Right cardiac atrium (tissue), 5 donors: ENCODE data around the gene ARSG. TPM values are rescaled to one million over a fixed set of nuclear protein-coding genes. Genes with fewer than 3 reads are reported as not detected.
"Not testable (repeated sequence)": the region's sequence is repeated elsewhere in the genome, so short reads cannot be mapped to it uniquely, and the experiment has no call there.

ENCODE experiments used
- ATAC-seq, 2 donors: fragments of 200-7000 bp; cut with Tn5 transposase; one replicate each; pipeline versions ENCODE4 v1.8.0 to v1.9.1; 2020; ENCODE audit warnings: moderate library complexity in 2 of 2, mild to moderate bottlenecking in 1 of 2
- DNase-seq, 3 donors: peaks; one replicate each; pipeline ENCODE4 v3.0.0-alpha.2; 2020
- H3K27ac ChIP-seq: one replicate; pipeline ENCODE4 v1.5.1; 2013; ENCODE audit warnings: mild to moderate bottlenecking, low read length, control low read depth, moderate library complexity
- H3K27me3 ChIP-seq: one replicate; pipeline ENCODE4 v1.6.1; 2013; ENCODE audit not compliant: control insufficient read depth, insufficient read depth
- H3K4me1 ChIP-seq: one replicate; pipeline ENCODE4 v1.6.1; 2013; ENCODE audit warnings: low read length; ENCODE audit not compliant: control insufficient read depth, insufficient read depth
- H3K4me3 ChIP-seq: one replicate; pipeline ENCODE4 v1.5.1; 2013; ENCODE audit warnings: low read length, control low read depth
- H3K9me3 ChIP-seq: one replicate; pipeline ENCODE4 v1.6.1; 2013; ENCODE audit warnings: low read length; ENCODE audit not compliant: control insufficient read depth
- WGBS: extraction: QIAGEN DNeasy Blood & Tissue Kit; methylation state at CpG from one replicate; pipeline ENCODE4 v1.1.7; 2013; 5-methylcytosine and 5-hydroxymethylcytosine counted together
- intact Hi-C, 4 donors: fragments of 100-400 bp; cut with DNase I; formaldehyde crosslinking; loops; one replicate each; pipeline versions ENCODE4 v1.11.0 to v1.14.0; 2022 to 2023
- long read RNA-seq, 4 donors: library from polyadenylated mRNA; unstranded; transcript quantifications; one replicate each; pipeline ENCODE4 v2.0.0, GENCODE V29; 2020 to 2021
- polyA plus RNA-seq: library from polyadenylated mRNA; stranded (reverse); fragments of 200-250 nt; gene quantifications from one replicate; pipeline ENCODE4 v1.2.3, GENCODE V29; 2013
- total RNA-seq, 4 donors: library from RNA; stranded (reverse); fragmentation: NEBNext Ultra II Directional; extraction: Animal tissue kit (Norgen Biotek cat#: 25700); gene quantifications; one replicate each; pipeline ENCODE4 v1.2.1, GENCODE V29; 2021
- donor health status: healthy with polysubstance abuse.
- donor health status: DM: no; HTN: yes; CAD: no.
- donor health status: DM: no; HTN: no; CAD: no.
- donor health status: DM: no; HTN: yes; CAD: no; lungs with severe emphysema.
- donor health status: DM: yes; HTN: yes; CAD: no.

The ARSG gene
- total RNA-seq (1 to 10 TPM; 4.7 to 9.3 (median 6.8) TPM), polyA plus RNA-seq (2.8 TPM)
- long read RNA-seq, donor 1, full-length matches to known transcripts = 7 of 35 reads
- long read RNA-seq, donor 1, partial matches to known transcripts = 18 of 35 reads
- long read RNA-seq, donor 1, other reads (novel, unspliced or antisense) = 10 of 35 reads
- long read RNA-seq, donor 2, full-length matches to known transcripts = 11 of 21 reads
- long read RNA-seq, donor 2, partial matches to known transcripts = 4 of 21 reads
- long read RNA-seq, donor 2, other reads (novel, unspliced or antisense) = 6 of 21 reads
- long read RNA-seq, donor 3, full-length matches to known transcripts = 33 of 126 reads
- long read RNA-seq, donor 3, partial matches to known transcripts = 64 of 126 reads
- long read RNA-seq, donor 3, other reads (novel, unspliced or antisense) = 29 of 126 reads
- long read RNA-seq, donor 4, full-length matches to known transcripts = 3 of 12 reads
- long read RNA-seq, donor 4, partial matches to known transcripts = 4 of 12 reads
- long read RNA-seq, donor 4, other reads (novel, unspliced or antisense) = 5 of 12 reads

DNA sequence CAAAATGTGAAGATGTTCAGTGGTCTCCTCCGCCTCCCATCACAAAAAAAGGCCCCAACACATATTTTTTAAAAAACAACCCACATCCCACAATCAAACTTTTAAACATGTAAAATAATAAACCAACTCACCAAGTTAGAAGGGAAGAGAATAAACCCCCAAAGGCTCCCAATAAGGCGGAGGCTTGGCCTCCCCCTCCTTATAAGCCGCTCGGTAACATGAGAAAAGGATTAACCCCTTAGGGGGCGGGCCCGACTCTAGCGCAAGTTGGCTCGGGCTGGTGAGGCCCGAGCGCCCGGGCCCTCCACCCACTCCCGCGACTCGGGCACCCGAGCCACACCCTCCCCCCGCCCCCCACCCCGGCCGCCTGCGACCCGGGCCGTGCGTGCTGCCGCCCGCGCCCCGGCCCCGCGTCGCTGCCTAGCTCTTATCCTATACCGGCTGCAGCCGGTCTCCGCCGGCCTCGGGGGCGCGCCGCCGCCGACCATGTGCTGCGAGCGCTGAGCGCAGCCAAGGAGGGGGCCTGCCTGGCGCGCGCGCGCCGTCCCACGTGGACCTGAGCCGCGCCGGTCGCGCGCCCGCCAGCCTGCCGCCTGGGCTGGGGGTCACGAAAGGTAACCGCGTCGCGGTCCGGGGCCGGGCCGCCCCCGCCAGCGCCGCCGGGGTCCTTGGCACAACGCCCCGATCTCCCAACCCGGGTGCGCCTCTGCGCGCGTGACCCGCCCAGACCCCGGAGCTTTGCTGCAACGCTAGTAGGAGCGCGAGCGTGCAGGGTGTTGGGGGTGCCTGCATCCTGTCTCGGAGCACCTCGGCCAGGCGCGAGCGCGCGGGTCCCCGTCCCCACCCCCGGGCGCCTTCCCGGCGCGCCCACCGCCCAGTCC, at the start of gene ARSG, which contains the start of gene SLC16A6:
Gene ARSG (plus strand): TSS at position 541 of the 881 bp plus-strand sequence. CDS start 15,999 bp downstream, outside the sequence.
Gene SLC16A6 (minus strand): TSS at position 173 of the 881 bp plus-strand sequence. CDS start 12,807 bp downstream, outside the sequence.
- DNase-seq (peak; percentile 56 to 83 (median 82)), ATAC-seq (peak; percentile 67 to 69)
- under 1% methylated on average over 96 of the region's 96 CpGs for WGBS
- intact Hi-C loops = no loop called here
- no peak within 1 kb of the TSS for H3K27ac ChIP-seq
- H3K4me3 ChIP-seq = peak within 1 kb of the TSS; percentile 50
- H3K27me3 ChIP-seq = no peaks in the 10 kb centered on the region
- peaks cover 4% of the 10 kb centered on the region for H3K4me1 ChIP-seq
- H3K9me3 ChIP-seq = no peaks in the 10 kb centered on the region

DNA sequence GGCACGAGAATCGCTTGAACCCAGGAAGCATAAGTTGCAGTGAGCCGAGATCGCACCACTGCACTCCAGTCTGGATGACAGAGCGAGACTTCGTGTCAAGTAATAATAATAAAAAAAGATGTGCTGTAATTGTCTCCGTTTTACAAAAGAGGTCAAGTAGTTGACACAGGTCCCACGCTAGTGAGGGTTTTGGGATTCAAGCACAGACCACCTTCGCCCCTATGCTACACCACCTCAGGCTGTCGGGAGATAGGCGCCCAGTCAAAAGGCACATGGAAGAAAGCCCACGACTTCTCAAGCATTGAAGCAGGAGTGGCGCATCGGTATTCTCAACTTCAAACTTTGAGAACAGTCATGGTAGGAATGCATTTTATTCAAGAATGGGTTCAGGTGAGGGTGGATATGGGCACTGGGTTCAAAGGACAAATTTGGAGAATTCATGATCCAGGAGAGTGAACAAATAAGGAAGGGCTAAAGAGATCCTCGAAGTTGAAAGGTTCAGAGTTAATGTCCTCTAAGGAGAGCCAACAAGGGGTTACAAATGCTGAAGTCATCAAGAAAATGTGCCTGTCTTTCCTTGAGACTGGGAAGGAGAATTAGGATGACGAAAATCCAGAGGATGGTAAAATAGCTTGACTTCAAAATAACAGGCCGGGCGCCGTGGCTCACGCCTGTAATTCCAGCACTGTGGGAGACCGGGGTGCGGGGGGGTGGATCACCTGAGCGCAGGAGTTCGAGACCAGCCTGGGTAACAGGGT, 44.8 kb upstream of the ARSG start:
- H3K9me3 ChIP-seq = no peaks in the 10 kb centered on the region
- 93% methylated on average over 24 of the region's 24 CpGs for WGBS
- intact Hi-C loops = loop anchor here in 2 of 4 donors (5.0 kb wide), 1 partner anchor 39 kb away; no protein-coding TSS in a partner anchor
- ATAC-seq (no peak), DNase-seq (peak in 2 of 3 donors; percentile 71 to 73)
- peaks cover 2% of the 10 kb centered on the region for H3K4me1 ChIP-seq
- no peak overlapping the region for H3K27ac ChIP-seq
- no peak overlapping the region for H3K4me3 ChIP-seq
- H3K27me3 ChIP-seq = no peaks in the 10 kb centered on the region

DNA sequence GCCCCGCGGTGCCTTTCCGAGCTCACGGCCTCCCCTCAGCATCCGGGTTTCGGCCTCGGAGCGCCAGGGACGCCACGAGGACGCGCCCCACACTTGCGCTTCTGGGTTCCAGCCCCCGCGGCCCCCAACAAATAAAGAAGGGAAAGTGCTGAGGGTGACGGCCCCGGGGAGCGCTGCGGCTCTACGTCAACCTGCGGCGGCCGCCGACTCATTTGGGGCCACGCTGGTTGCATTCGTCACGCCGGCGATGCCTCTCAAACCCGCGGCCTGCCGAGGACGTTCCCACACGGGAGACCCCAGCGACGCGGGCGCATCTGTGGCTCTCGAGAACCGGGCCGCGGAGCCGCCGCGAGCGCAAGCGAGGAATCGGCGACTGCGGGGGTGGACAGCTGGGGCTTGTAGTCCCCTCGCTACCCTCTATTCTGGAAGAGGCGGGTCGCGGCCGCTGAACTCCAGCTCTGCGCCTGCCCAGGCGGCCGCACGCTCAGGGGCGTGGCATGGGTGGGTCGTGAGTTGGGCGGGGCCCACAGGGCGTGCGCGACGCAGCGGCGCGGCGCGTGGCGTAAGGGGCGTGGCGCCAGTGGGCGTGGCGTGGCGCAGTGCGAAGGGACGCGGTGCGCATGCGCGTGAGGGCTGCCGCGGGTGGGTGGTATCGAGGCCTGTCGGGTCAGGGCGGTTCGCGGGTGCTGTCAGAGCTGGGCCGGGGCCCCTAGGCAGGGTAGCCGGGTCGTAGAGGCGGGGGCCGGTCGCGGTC, 43.7 kb upstream of the ARSG start, which contains the start of gene AMZ2:
Gene AMZ2 (plus strand): TSS at position 599 of the 754 bp plus-strand sequence. CDS start 2,145 bp downstream, outside the sequence.
- Histone ChIP-seq H3K27ac (peak within 1 kb of the TSS; percentile 81), H3K27me3 (no peaks in the 10 kb centered on the region), H3K4me1 (peaks cover 2% of the 10 kb centered on the region), H3K9me3 (no peaks in the 10 kb centered on the region), H3K4me3 (peak within 1 kb of the TSS; percentile 57)
- DNase-seq = peak; percentile 95 to 99 (median 98)
- ATAC-seq = peak; percentile 99
- WGBS = under 1% methylated on average over 97 of the region's 97 CpGs
- intact Hi-C loops = loop anchor here in 2 of 4 donors (5.0 kb wide), 1 partner anchor 40 kb away; no protein-coding TSS in a partner anchor

- Histone ChIP-seq H3K4me3 (peak overlapping the region; percentile 52), H3K27ac (peak overlapping the region; percentile 81), H3K4me1 (peaks cover 2% of the 10 kb centered on the region), H3K9me3 (no peaks in the 10 kb centered on the region), H3K27me3 (no peaks in the 10 kb centered on the region)
- intact Hi-C loops = loop anchor here in 2 of 4 donors (5.0 kb wide), 1 partner anchor 41 kb away; no protein-coding TSS in a partner anchor
- ATAC-seq (peak; percentile 65 to 71), DNase-seq (peak in 2 of 3 donors; percentile 84 to 89)
- WGBS = 1% methylated on average over 19 of the region's 19 CpGs
Measured at GRCh38 chr17:68248199-68248825, 43.0 kb upstream of the ARSG start.

GRCh38 chr17:68248891-68249290, 42.4 kb upstream of the ARSG start:
- Histone ChIP-seq H3K9me3 (no peaks in the 10 kb centered on the region), H3K4me1 (peaks cover 2% of the 10 kb centered on the region), H3K27me3 (no peaks in the 10 kb centered on the region), H3K27ac (no peak overlapping the region), H3K4me3 (no peak overlapping the region)
- DNase-seq (no peak), ATAC-seq (no peak)
- intact Hi-C loops = loop anchor here in 2 of 4 donors (5.0 kb wide), 1 partner anchor 42 kb away; no protein-coding TSS in a partner anchor
- 65% methylated on average over 5 of the region's 5 CpGs for WGBS

DNA sequence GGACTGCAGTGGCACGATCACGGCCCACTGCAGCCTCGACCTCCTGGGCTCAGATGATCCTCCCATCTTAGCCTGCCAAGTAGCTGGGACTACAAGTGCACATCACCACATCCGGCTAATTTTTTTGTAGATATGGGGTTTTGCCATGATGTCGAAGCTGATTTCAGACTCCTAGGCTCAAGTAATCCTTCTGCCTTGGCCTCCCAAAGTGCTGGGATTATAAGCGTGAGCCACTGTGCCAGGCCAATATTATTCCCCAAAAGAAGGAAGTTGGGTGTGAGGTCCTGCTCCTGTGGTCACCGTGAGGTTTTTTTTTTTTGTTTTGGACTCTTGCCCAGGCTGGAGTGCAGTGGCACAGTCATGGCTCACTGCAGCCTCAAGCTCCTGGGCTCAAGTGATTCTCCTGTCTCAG, 41.9 kb upstream of the ARSG start:
- 56% methylated on average over 7 of the region's 7 CpGs for WGBS

GRCh38 chr17:68253426-68253825, 37.9 kb upstream of the ARSG start:
- H3K4me1 ChIP-seq, H3K27ac ChIP-seq, ATAC-seq, intact Hi-C loops, H3K9me3 ChIP-seq, DNase-seq, H3K4me3 ChIP-seq, H3K27me3 ChIP-seq: not testable (repeated sequence)
- 76% methylated on average over 7 of the region's 7 CpGs for WGBS

More for the DNA sequence above, 41.9 kb upstream of the ARSG start:
- peaks cover 2% of the 10 kb centered on the region for H3K4me1 ChIP-seq
- no peaks in the 10 kb centered on the region for H3K9me3 ChIP-seq
- H3K27ac ChIP-seq = no peak overlapping the region
- no peak for DNase-seq
- intact Hi-C loops = loop anchor here in 2 of 4 donors (5.0 kb wide), 1 partner anchor 42 kb away; no protein-coding TSS in a partner anchor
- no peaks in the 10 kb centered on the region for H3K27me3 ChIP-seq
- H3K4me3 ChIP-seq = no peak overlapping the region
- no peak for ATAC-seq

DNA sequence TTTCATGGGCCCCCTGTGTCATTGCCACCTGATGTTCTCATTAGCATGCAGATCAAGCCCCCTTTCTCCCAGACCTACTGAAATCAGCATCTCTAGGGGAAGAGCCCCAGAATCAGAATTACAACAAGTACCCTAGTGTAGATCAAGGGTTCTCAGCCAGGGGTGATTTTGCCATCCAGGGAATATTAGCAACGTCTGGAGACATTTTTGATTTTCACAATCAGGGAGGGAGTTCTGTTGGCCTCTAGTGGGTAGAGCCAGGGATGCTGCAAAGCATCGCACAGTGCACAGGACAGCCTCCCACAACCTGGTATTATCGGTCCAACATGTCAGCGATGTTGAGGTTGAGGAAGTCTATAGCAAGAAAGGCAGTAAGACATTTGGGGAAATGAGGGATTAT, 36.1 kb upstream of the ARSG start:
- no peak overlapping the region for H3K27ac ChIP-seq
- H3K4me3 ChIP-seq = no peak overlapping the region
- no peak for ATAC-seq
- WGBS = 80% methylated on average over 4 of the region's 4 CpGs
- H3K4me1 ChIP-seq = peaks cover 1% of the 10 kb centered on the region
- no peaks in the 10 kb centered on the region for H3K27me3 ChIP-seq
- intact Hi-C loops = no loop called here
- no peak for DNase-seq
- H3K9me3 ChIP-seq = no peaks in the 10 kb centered on the region
